PC-3 (cell line): Measurements from ENCODE around the gene ZC3HAV1.

Experiments used
- CTCF ChIP-seq: fragments of 300-600 bp; sonication (generic); conservative IDR thresholded peaks from 2 replicates; pipeline ENCODE4 v1.5.1; 2017; ENCODE audit warnings: antibody characterized with exemption, low read depth, mild to moderate bottlenecking, low read length
- EZH2 ChIP-seq: fragments of 300-600 bp; sonication (generic); IDR thresholded peaks from one replicate; pipeline ENCODE4 v1.6.1; 2017; ENCODE audit warnings: antibody characterized with exemption, mild to moderate bottlenecking, low read length; ENCODE audit not compliant: unreplicated experiment
- EZH2phosphoT487 ChIP-seq: fragments of 300-600 bp; sonication (generic); IDR thresholded peaks from 2 replicates; pipeline ENCODE4 v1.6.1; 2018; ENCODE audit warnings: mild to moderate bottlenecking, antibody characterized with exemption, low read length, borderline replicate concordance

- no peak for TF ChIP-seq CTCF
- no peak for TF ChIP-seq EZH2
- no peak for TF ChIP-seq EZH2phosphoT487
These were observed 14.9 kb downstream of the ZC3HAV1 start for GRCh38 chr7:139094596-139094995.
